GM23338 (cell line): ENCODE measurements around the gene SOHLH2. TPM values are rescaled to one million over a fixed set of nuclear protein-coding genes. Genes with fewer than 3 reads are reported as not detected.

Experiments used
- ATAC-seq: fragments of 200-7000 bp; cut with Tn5 transposase; 3 replicates; pipeline ENCODE4 v1.9.1; 2020
- DNase-seq: peaks from one replicate; pipeline ENCODE4 v3.0.0-alpha.2; 2015; ENCODE audit warnings: low spot score
- H2AFZ ChIP-seq: fragments of 200-600 bp; sonication (generic); 2 replicates; pipeline ENCODE4 v1.8.0; 2016; ENCODE audit warnings: antibody characterized with exemption, mild to moderate bottlenecking, moderate library complexity
- H3F3A ChIP-seq: fragments of 200-600 bp; sonication (generic); replicated peaks from 2 replicates; pipeline ENCODE4 v1.8.0; 2017; ENCODE audit warnings: antibody characterized with exemption, mixed run types, low read depth
- H3K27ac ChIP-seq: fragments of 200-600 bp; sonication (generic); 2 replicates; pipeline ENCODE4 v1.6.1; 2016; ENCODE audit warnings: low read depth
- H3K27me3 ChIP-seq: fragments of 200-600 bp; sonication (generic); 2 replicates; pipeline ENCODE4 v1.8.0; 2016; ENCODE audit warnings: mild to moderate bottlenecking, mixed run types, moderate library complexity; ENCODE audit not compliant: insufficient read depth
- H3K36me3 ChIP-seq: fragments of 200-600 bp; sonication (generic); 2 replicates; pipeline ENCODE4 v1.8.0; 2016; ENCODE audit warnings: mild to moderate bottlenecking; ENCODE audit not compliant: insufficient read depth
- H3K4me1 ChIP-seq: fragments of 200-600 bp; sonication (generic); 2 replicates; pipeline ENCODE4 v1.8.0; 2016; ENCODE audit warnings: mild to moderate bottlenecking, moderate library complexity; ENCODE audit not compliant: insufficient read depth
- H3K4me2 ChIP-seq: fragments of 200-600 bp; sonication (generic); 2 replicates; pipeline ENCODE4 v1.7.1; 2017; ENCODE audit warnings: mixed run types
- H3K4me3 ChIP-seq: fragments of 200-600 bp; sonication (generic); 2 replicates; pipeline ENCODE4 v1.6.1; 2016; ENCODE audit warnings: mixed run types
- H3K79me2 ChIP-seq: fragments of 200-600 bp; sonication (generic); replicated peaks from 2 replicates; pipeline ENCODE4 v1.8.0; 2017; ENCODE audit warnings: mild to moderate bottlenecking; ENCODE audit not compliant: insufficient read depth
- H3K9me2 ChIP-seq: fragments of 200-600 bp; sonication (generic); 2 replicates; pipeline ENCODE4 v1.8.0; 2017; ENCODE audit not compliant: insufficient read depth
- H4K20me1 ChIP-seq: fragments of 200-600 bp; sonication (generic); replicated peaks from 2 replicates; pipeline ENCODE4 v1.8.0; 2017; ENCODE audit warnings: mild to moderate bottlenecking; ENCODE audit not compliant: insufficient read depth
- H3K27ac Mint-ChIP-seq: 2 replicates; pipeline ENCODE4 v1.8.0; 2020; ENCODE audit warnings: inconsistent platforms, mild to moderate bottlenecking, moderate library complexity, mixed read lengths
- H3K27me3 Mint-ChIP-seq: 3 replicates; pipeline ENCODE4 v1.8.0; 2022; ENCODE audit warnings: low read depth, mild to moderate bottlenecking, moderate library complexity, mixed read lengths, inconsistent platforms; ENCODE audit not compliant: insufficient read depth, poor library complexity
- H3K36me3 Mint-ChIP-seq: 3 replicates; pipeline ENCODE4 v1.8.0; 2021; ENCODE audit warnings: low read depth, mild to moderate bottlenecking, inconsistent platforms, moderate library complexity, mixed read lengths
- H3K4me1 Mint-ChIP-seq: 3 replicates; pipeline ENCODE4 v1.8.0; 2020; ENCODE audit warnings: mild to moderate bottlenecking, inconsistent platforms, mixed read lengths
- H3K4me3 Mint-ChIP-seq: 3 replicates; pipeline ENCODE4 v1.8.0; 2021; ENCODE audit warnings: moderate library complexity, mild to moderate bottlenecking, inconsistent platforms, mixed read lengths
- H3K9me3 Mint-ChIP-seq: 3 replicates; pipeline ENCODE4 v1.8.0; 2020; ENCODE audit warnings: moderate library complexity, mild to moderate bottlenecking, inconsistent platforms, mixed read lengths
- CREB1 ChIP-seq: fragments of 250-450 bp; sonication (Bioruptor Pico); IDR thresholded peaks from 2 replicates; pipeline ENCODE4 v1.5.0; 2020; ENCODE audit warnings: low read depth, mild to moderate bottlenecking, moderate library complexity
- CTCF ChIP-seq, 2 experiments: fragments of 200-600 bp in 1 of 2; sonication (generic) in 1 of 2; conservative IDR thresholded peaks; 2 replicates each; pipeline versions ENCODE4 v1.5.1 to v1.6.1; 2016 to 2017; ENCODE audit warnings: antibody characterized with exemption in 2 of 2, low read depth in 2 of 2, mild to moderate bottlenecking in 2 of 2, moderate library complexity in 1 of 2
- ETS1 ChIP-seq: IDR thresholded peaks from 2 replicates; pipeline ENCODE4 v1.6.1; 2016; ENCODE audit warnings: antibody characterized with exemption
- EZH2phosphoT487 ChIP-seq: fragments of 200-600 bp; sonication (generic); IDR thresholded peaks from one replicate; pipeline ENCODE4 v1.8.1; 2018; ENCODE audit warnings: antibody characterized with exemption; ENCODE audit not compliant: unreplicated experiment
- POLR2AphosphoS5 ChIP-seq: IDR thresholded peaks from 2 replicates; pipeline ENCODE4 v1.6.1; 2016; ENCODE audit warnings: antibody characterized with exemption, low read depth
- ZNF114 ChIP-seq: fragments of 250-450 bp; sonication (Bioruptor Pico); IDR thresholded peaks from 2 replicates; pipeline ENCODE4 v1.5.0; 2020; ENCODE audit warnings: mild to moderate bottlenecking, moderate library complexity
- ZNF331 ChIP-seq: fragments of 250-450 bp; sonication (Bioruptor Pico); IDR thresholded peaks from 2 replicates; pipeline ENCODE4 v1.5.0; 2020; ENCODE audit warnings: low read depth, mild to moderate bottlenecking, moderate library complexity
- ZNF462 ChIP-seq: fragments of 250-450 bp; sonication (Bioruptor Pico); IDR thresholded peaks from 2 replicates; pipeline ENCODE4 v1.5.0; 2020; ENCODE audit warnings: mild to moderate bottlenecking, moderate library complexity
- polyA plus RNA-seq: library from polyadenylated mRNA; unstranded; fragments of >200 nt; fragmentation: Nextera tagmentation; extraction: Ambion mirVana; gene quantifications from 2 replicates; pipeline ENCODE4 v1.2.1, GENCODE V29; 2016
- total RNA-seq: library from RNA; depleted of rRNA; stranded (reverse); fragments of >200 nt; shearing (Covaris generic); gene quantifications from 2 replicates; pipeline ENCODE4 v1.2.3, GENCODE V29; 2014

Gene SOHLH2
- total and polyA plus RNA-seq, 2 experiments from 2014 or later, result 1.8 to 2.8 TPM

GRCh38 chr13:36175621-36176020 is 38.7 kb downstream of the SOHLH2 start (continued):
- TF ChIP-seq CREB1 (CRISPR knock-in tag), result no peak

- Mint-ChIP-seq H3K27ac (peak overlapping the region; percentile 58; the same call in 1 of the 2 replicates), H3K4me3 (no peak overlapping the region), H3K36me3 (no peaks in the 10 kb centered on the region), H3K27me3 (peaks cover 3% of the 10 kb centered on the region), H3K4me1 (peaks cover 23% of the 10 kb centered on the region), H3K9me3 (no peaks in the 10 kb centered on the region)
- no peak overlapping the region for H3K4me3 ChIP-seq
- no peaks in the 10 kb centered on the region for H4K20me1 ChIP-seq
- DNase-seq, result no peak
- TF ChIP-seq EZH2phosphoT487 (no peak), CREB1 (CRISPR knock-in tag) (no peak), ZNF462 (no peak), ZNF114 (CRISPR knock-in tag) (no peak), ETS1 (no peak), ZNF331 (CRISPR knock-in tag) (no peak), CTCF (conservative IDR thresholded peaks at IDR 0.05; ENCODE audit: low read depth in 2 of 2) (no peak), POLR2AphosphoS5 (no peak)
- H2AFZ ChIP-seq, result peak overlapping the region; percentile 73
- H3K27ac ChIP-seq, result no peak overlapping the region
- H3K9me2 ChIP-seq, result no peaks in the 10 kb centered on the region
- peaks cover 18% of the 10 kb centered on the region; the same call in 1 of the 2 replicates for H3K4me1 ChIP-seq
- H3K36me3 ChIP-seq, result no peaks in the 10 kb centered on the region
- peak; percentile 62 for ATAC-seq
- no peaks in the 10 kb centered on the region for H3F3A ChIP-seq
- no peaks in the 10 kb centered on the region for H3K79me2 ChIP-seq
- no peak overlapping the region for H3K4me2 ChIP-seq
- H3K27me3 ChIP-seq, result no peaks in the 10 kb centered on the region
Measured at GRCh38 chr13:36174923-36175322, 39.4 kb downstream of the SOHLH2 start.
